ENCODE results near the gene DTX1.
"Not testable (repeated sequence)": the region's sequence is repeated elsewhere in the genome, so short reads cannot be mapped to it uniquely, and the experiment has no call there.

The DTX1 gene

DNA sequence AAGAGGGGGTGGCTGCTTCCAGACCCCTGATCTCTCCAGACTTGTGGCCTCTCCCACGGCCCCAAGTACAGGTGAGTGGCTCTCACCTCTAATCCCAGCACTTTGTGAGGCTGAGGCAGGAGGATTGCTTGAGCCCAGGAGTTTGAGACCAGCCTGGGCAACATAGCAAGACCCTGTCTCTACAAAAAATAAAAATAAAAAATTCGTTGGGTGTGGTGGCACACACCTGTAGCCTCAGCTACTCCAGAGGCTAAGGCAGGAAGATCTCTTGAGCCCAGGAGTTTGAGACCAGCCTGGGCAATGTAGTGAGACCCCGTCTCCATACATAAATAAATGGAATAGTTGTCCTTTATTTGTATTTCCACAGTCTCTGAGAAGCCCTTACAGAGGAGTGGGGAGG is 85.2 kb downstream of the DTX1 start:
- DNase-seq, result not testable (repeated sequence)

DNA sequence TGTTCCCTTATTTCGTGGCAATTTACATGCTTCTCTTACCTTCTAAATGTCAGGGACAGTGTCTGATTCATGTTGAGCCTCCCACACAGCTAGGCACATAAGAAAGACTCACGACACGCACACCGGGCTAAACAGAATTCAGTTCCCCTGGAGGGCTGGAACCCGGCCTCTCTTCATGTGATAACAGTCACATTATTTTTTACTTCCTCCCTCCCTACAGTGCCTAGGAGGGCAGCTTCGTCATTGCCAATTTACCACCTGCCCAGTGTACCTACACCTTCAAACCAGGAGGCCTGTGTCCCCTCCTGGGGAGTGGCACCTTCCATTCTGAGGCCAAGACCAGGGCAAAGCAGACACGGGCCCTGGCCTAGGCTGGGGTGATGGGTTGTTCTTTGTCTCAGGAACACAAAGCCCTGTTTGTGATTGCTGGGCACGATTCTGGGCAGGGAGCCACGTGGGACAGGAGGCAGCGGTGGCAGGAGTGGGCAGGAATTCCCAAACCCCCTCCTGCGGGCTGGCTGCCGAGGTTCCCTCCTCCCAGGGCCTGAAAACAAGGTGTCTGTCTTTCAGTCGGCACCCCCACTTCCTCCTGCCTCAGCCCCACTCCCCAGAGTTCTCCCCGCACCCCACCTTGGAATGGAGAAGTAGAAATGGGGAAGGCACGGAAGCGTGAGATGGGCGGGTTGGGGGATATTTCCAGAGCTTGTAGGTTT is 85.8 kb downstream of the DTX1 start:
- no peak for DNase-seq

- DNase-seq, result no peak
Measured at GRCh38 chr12:113142886-113143332, 86.4 kb downstream of the DTX1 start.

- no peak for DNase-seq
Measured at GRCh38 chr12:113143959-113144358, 87.4 kb downstream of the DTX1 start.

DNA sequence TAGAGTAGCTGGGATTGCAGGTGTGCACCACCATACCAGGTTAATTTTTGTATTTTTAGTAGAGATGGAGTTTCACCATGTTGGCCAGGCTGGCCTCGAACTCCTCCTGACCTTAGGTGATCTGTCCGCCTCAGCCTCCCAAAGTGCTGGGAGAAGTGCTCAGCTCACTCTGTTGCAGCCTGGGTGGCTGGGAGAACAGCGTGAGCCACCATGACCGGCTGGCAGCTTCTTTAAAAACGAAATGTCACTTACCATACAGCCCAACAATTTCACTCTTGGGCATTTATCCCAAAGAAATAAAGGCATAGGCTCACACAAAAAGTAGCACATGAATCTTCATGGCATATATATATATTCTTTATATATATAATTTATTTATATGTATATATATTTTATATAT is 88.3 kb downstream of the DTX1 start:
- no peak for DNase-seq

GRCh38 chr12:113145720-113146551 is 89.4 kb downstream of the DTX1 start:
- no peak for DNase-seq

- no peak for DNase-seq
Measured at GRCh38 chr12:113146999-113147398, 90.5 kb downstream of the DTX1 start.

Measured in CD4-positive, alpha-beta T cell treated with Interleukin-21 for 1 hour (primary cell).